K562 (cell line): ENCODE results near the gene P2RX2. TPM values are rescaled to one million over a fixed set of nuclear protein-coding genes. Genes with fewer than 3 reads are reported as not detected.
A peak's percentile ranks its signal among the peaks of the same experiment; 100 is the strongest.

Source experiments
- ATAC-seq: fragments of 200-7000 bp; cut with Tn5 transposase; 3 replicates; pipeline ENCODE4 v1.9.1; 2020; ENCODE audit warnings: moderate library complexity
- BruUV-seq: library from RNA; stranded (reverse); fragments of 400-500 nt; replicated peaks from 2 replicates; lab custom pipeline; 2021; lab: Mats Ljungman, UMichigan
- CTCF ChIA-PET: fragments of 300-600 bp; formaldehyde crosslinking; extraction: SDS; loops from one replicate; lab custom pipeline; 2021; ENCODE audit warnings: low intra/inter-chr PET ratio; lab: Yijun Ruan, JAX
- POLR2A ChIA-PET: fragments of 300-600, 350-650 bp; sonication (Branson Sonifier 250); formaldehyde crosslinking; extraction: SDS; loops from one replicate; lab custom pipeline; 2021; ENCODE audit warnings: antibody characterized with exemption, inconsistent platforms; lab: Yijun Ruan, JAX
- DNase-seq, 4 experiments: peaks; one replicate each; pipeline versions ENCODE4 v3.0.0 to v3.0.0-alpha.2; 2011 to 2018; ENCODE audit warnings: low spot score in 3 of 4, mixed read lengths in 3 of 4; ENCODE audit errors: extremely low read depth in 1 of 4
- FAIRE-seq: peaks from 2 replicates; lab custom pipeline; 2011; peaks lifted over from hg19 to GRCh38; lab: Jason Lieb, UNC
- H2AFZ ChIP-seq: 2 replicates; pipeline ENCODE4 v1.6.0; 2011; ENCODE audit warnings: low read depth, low read length, control low read depth, inconsistent platforms
- H3K27ac ChIP-seq: fragments of 200-600 bp; 3 replicates; pipeline ENCODE4 v1.8.0; 2011; ENCODE audit warnings: low read depth, mild to moderate bottlenecking, control low read depth, inconsistent platforms, low read length, moderate library complexity, mixed read lengths; ENCODE audit errors: extremely low read depth
- H3K27me3 ChIP-seq, 2 experiments: fragments of 300-600 bp in 1 of 2; 2 replicates in 1 of 2; 3 replicates in 1 of 2; pipeline versions ENCODE4 v1.6.0 to v1.8.0; 2011; ENCODE audit warnings: inconsistent platforms in 2 of 2, low read length in 2 of 2, mild to moderate bottlenecking in 1 of 2, mixed read lengths in 1 of 2, moderate library complexity in 1 of 2; ENCODE audit not compliant: control insufficient read depth in 2 of 2, insufficient read depth in 2 of 2
- H3K36me3 ChIP-seq: fragments of 300-600 bp; 3 replicates; pipeline ENCODE4 v1.8.0; 2011; ENCODE audit warnings: mild to moderate bottlenecking, low read length, inconsistent platforms; ENCODE audit not compliant: control insufficient read depth, insufficient read depth
- H3K4me1 ChIP-seq, 2 experiments: fragments of 200-600 bp in 1 of 2; replicated peaks in 1 of 2; 2 replicates in 1 of 2; 3 replicates in 1 of 2; pipeline versions ENCODE4 v1.5.1 to v1.8.0; 2011; ENCODE audit warnings: inconsistent platforms in 2 of 2, low read length in 2 of 2, mild to moderate bottlenecking in 1 of 2, mixed read lengths in 1 of 2, moderate library complexity in 1 of 2; ENCODE audit not compliant: control insufficient read depth in 2 of 2, insufficient read depth in 2 of 2
- H3K4me2 ChIP-seq: 2 replicates; pipeline ENCODE4 v1.6.1; 2011; ENCODE audit warnings: low read length, control low read depth, inconsistent platforms, mixed read lengths; ENCODE audit not compliant: insufficient read depth
- H3K4me3 ChIP-seq: fragments of 200-600 bp; sonication (generic), shearing (Covaris generic); 2 replicates; pipeline ENCODE4 v1.5.1; 2016; ENCODE audit warnings: control low read depth, inconsistent platforms
- H3K79me2 ChIP-seq: fragments of 200-600 bp; 3 replicates; pipeline ENCODE4 v1.8.0; 2011; ENCODE audit warnings: low read length, inconsistent platforms; ENCODE audit not compliant: control insufficient read depth, insufficient read depth
- H3K9ac ChIP-seq, 2 experiments: 2 replicates each; pipeline versions ENCODE4 v1.6.0 to v1.6.1; 2011; ENCODE audit warnings: low read depth in 2 of 2, low read length in 2 of 2, control low read depth in 1 of 2, inconsistent platforms in 1 of 2, mild to moderate bottlenecking in 1 of 2, mixed read lengths in 1 of 2; ENCODE audit not compliant: insufficient read depth in 1 of 2
- H3K9me1 ChIP-seq: one replicate; pipeline ENCODE4 v1.6.0; 2011; ENCODE audit warnings: inconsistent platforms, mild to moderate bottlenecking, low read length, moderate library complexity; ENCODE audit not compliant: control insufficient read depth, insufficient read depth
- H3K9me3 ChIP-seq: replicated peaks from 2 replicates; pipeline ENCODE4 v1.5.1; 2011; ENCODE audit warnings: low read depth, low read length, inconsistent platforms; ENCODE audit not compliant: control insufficient read depth, insufficient read depth
- H4K20me1 ChIP-seq: replicated peaks from 2 replicates; pipeline ENCODE4 v1.6.1; 2011; ENCODE audit warnings: low read length, inconsistent platforms, mixed read lengths; ENCODE audit not compliant: control insufficient read depth, insufficient read depth
- C11orf30 ChIP-seq: fragments of 450-650 bp; IDR thresholded peaks from 2 replicates; pipeline ENCODE4 v1.6.1; 2016; ENCODE audit warnings: low read depth, mild to moderate bottlenecking
- CHCHD3 ChIP-seq: fragments of 250-450 bp; sonication (Bioruptor Pico); IDR thresholded peaks from 2 replicates; pipeline ENCODE4 v2.1.2; 2022; ENCODE audit warnings: mild to moderate bottlenecking
- CREB1 ChIP-seq, 2 experiments: sonication (generic) in 1 of 2; formaldehyde crosslinking in 1 of 2; IDR thresholded peaks; 2 replicates each; pipeline versions ENCODE4 v1.6.1 to v1.8.0; 2012 to 2022; ENCODE audit warnings: inconsistent platforms in 1 of 2, mild to moderate bottlenecking in 1 of 2, missing genetic modification reagents in 1 of 2, moderate library complexity in 1 of 2
- ETS1 ChIP-seq: conservative IDR thresholded peaks from 2 replicates; pipeline ENCODE4 v1.6.1; 2011; ENCODE audit warnings: low read depth, mild to moderate bottlenecking, low read length; ENCODE audit not compliant: control insufficient read depth
- GTF2A2 ChIP-seq: IDR thresholded peaks from 2 replicates; pipeline ENCODE4 v1.6.1; 2016; ENCODE audit warnings: mild to moderate bottlenecking, missing genetic modification characterization, missing compliant biosample characterization
- GTF2E2 ChIP-seq: fragments of 200-800 bp; sonication (Bioruptor generic); IDR thresholded peaks from 2 replicates; pipeline ENCODE4 v1.6.1; 2016; ENCODE audit warnings: missing genetic modification characterization, missing compliant biosample characterization
- NFE2L1 ChIP-seq: fragments of 450-650 bp; IDR thresholded peaks from 2 replicates; pipeline ENCODE4 v1.6.1; 2016; ENCODE audit warnings: missing genetic modification characterization, low read depth, mild to moderate bottlenecking, missing compliant biosample characterization, moderate library complexity, borderline replicate concordance
- PATZ1 ChIP-seq: fragments of 250-450 bp; sonication (Bioruptor Pico); IDR thresholded peaks from 2 replicates; pipeline ENCODE4 v1.5.0; 2020; ENCODE audit warnings: mild to moderate bottlenecking, borderline replicate concordance
- POLR2B ChIP-seq: fragments of 450-650 bp; IDR thresholded peaks from 2 replicates; pipeline ENCODE4 v1.6.1; 2018; ENCODE audit warnings: low read depth; ENCODE audit not compliant: partially characterized antibody
- RBBP5 ChIP-seq: fragments of 200-600 bp; sonication (generic); IDR thresholded peaks from 2 replicates; pipeline ENCODE4 v1.6.1; 2012; ENCODE audit warnings: borderline replicate concordance, mild to moderate bottlenecking, low read length, control low read depth, inconsistent platforms; ENCODE audit not compliant: insufficient read depth, poor library complexity, severe bottlenecking
- ZNF263 ChIP-seq: sonication (generic); formaldehyde crosslinking; IDR thresholded peaks from 2 replicates; pipeline ENCODE4 v1.8.0; 2022; ENCODE audit warnings: mild to moderate bottlenecking, missing genetic modification reagents, borderline replicate concordance
- ZNF609 ChIP-seq: sonication (generic); formaldehyde crosslinking; IDR thresholded peaks from 2 replicates; pipeline ENCODE4 v1.8.1; 2023; ENCODE audit warnings: missing genetic modification reagents, mild to moderate bottlenecking, borderline replicate concordance
- ZNF717 ChIP-seq: fragments of 250-450 bp; sonication (Bioruptor Pico); IDR thresholded peaks from 2 replicates; pipeline ENCODE4 v1.5.0; 2021
- WGBS: fragments of 100-300 bp; shearing (Covaris generic); methylation state at CpG from one replicate; pipeline ENCODE4 v1.1.6; 2016; ENCODE audit warnings: low coverage, mixed read lengths; ENCODE audit not compliant: insufficient coverage; ENCODE audit errors: missing lambda C conversion rate; 5-methylcytosine and 5-hydroxymethylcytosine counted together
- in situ Hi-C: fragments of 300-500 bp; cut with MboI; formaldehyde crosslinking; loops from 4 replicates; pipeline ENCODE4 v1.15.0; 2018; ENCODE audit warnings: inconsistent platforms, mixed read lengths
- intact Hi-C: fragments of 100-400 bp; cut with micrococcal nuclease; formaldehyde crosslinking; loops from 2 replicates; pipeline ENCODE4 v1.14.2; 2022
- polyA plus RNA-seq, 8 experiments: library from polyadenylated mRNA; depleted of rRNA in 4 of 8; stranded (reverse) in 5 of 8; unstranded in 3 of 8; fragments of >200 nt; fragmentation: Nextera tagmentation in 2 of 8; fragmentation: Illumina TruSeq in 1 of 8; extraction: Ambion mirVana in 2 of 8; extraction: Trizol in 1 of 8; gene quantifications; 2 replicates each; pipeline versions ENCODE4 v1.2.1 to v1.2.3, GENCODE V29; 2011 to 2014; ENCODE audit warnings: inconsistent platforms in 1 of 8, missing spikeins in 1 of 8
- total RNA-seq, 7 experiments: library from RNA; depleted of rRNA in 6 of 7; stranded (reverse); fragments of >200 nt in 6 of 7; fragmentation: Illumina TruSeq in 2 of 7; extraction: Trizol in 2 of 7; gene quantifications; 2 replicates each; pipeline versions ENCODE4 v1.2.1 to v1.2.3, GENCODE V29; 2011 to 2021; ENCODE audit warnings: low replicate concordance in 1 of 7

The P2RX2 gene
- total and polyA plus RNA-seq, 9 of the 15 experiments (the other 6 are each of a cell fraction or from before 2014, with no cell fraction given) = not detected

GRCh38 chr12:132624186-132624855 lies 5.7 kb downstream of the P2RX2 start:
- in situ Hi-C loops (no loop called here), intact Hi-C loops (no loop called here)
- ChIA-PET CTCF (no interaction called here), POLR2A (interaction anchor here (0.8 to 1.0 kb wide), 2 partner anchors 10 to 12 kb away, joined by 3 read pairs; no protein-coding TSS in a partner anchor)
- 94% methylated on average over 13 of the region's 22 CpGs for WGBS
- no peaks in the 10 kb centered on the region for H3K79me2 ChIP-seq
- FAIRE-seq (no peak), ATAC-seq (no peak), DNase-seq (no peak)
- no peaks in the 10 kb centered on the region for H3K27me3 ChIP-seq
- no peak overlapping the region for H3K4me2 ChIP-seq
- H3K9ac ChIP-seq = peak overlapping the region in 1 of 2 experiments; percentile 2; a peak in 1 of 4 replicates
- TF ChIP-seq GTF2A2 (tag) = no peak
- no peak for TF ChIP-seq RBBP5
- no peak for TF ChIP-seq ETS1
- TF ChIP-seq PATZ1 (CRISPR knock-in tag) = no peak
- no peak for TF ChIP-seq CHCHD3 (CRISPR knock-in tag)
- no peak for TF ChIP-seq CREB1 (IDR thresholded peaks at IDR 0.05)
- TF ChIP-seq CREB1 (CRISPR knock-in tag; IDR thresholded peaks at IDR 0.05) = no peak
- no peak for TF ChIP-seq ZNF609 (CRISPR knock-in tag)
- TF ChIP-seq C11orf30 = no peak
- no peak for TF ChIP-seq POLR2B
- TF ChIP-seq ZNF717 (CRISPR knock-in tag) = no peak
- TF ChIP-seq ZNF263 (CRISPR knock-in tag) = no peak
- TF ChIP-seq NFE2L1 (tag) = no peak
- TF ChIP-seq GTF2E2 (tag) = no peak
- H3K27ac ChIP-seq = no peak overlapping the region
- H3K36me3 ChIP-seq = peaks cover 56% of the 10 kb centered on the region; the same call in 2 of the 3 replicates
- no peak overlapping the region for H3K4me3 ChIP-seq
- H2AFZ ChIP-seq = no peak overlapping the region
- H3K9me3 ChIP-seq = no peaks in the 10 kb centered on the region
- TSS peak; percentile 31 for BruUV-seq
- H3K9me1 ChIP-seq = no peaks in the 10 kb centered on the region
- H3K4me1 ChIP-seq = peaks cover 12 to 55% of the 10 kb centered on the region in 2 experiments; a peak in 4 of 5 replicates
- H4K20me1 ChIP-seq = 0 out of 2 replicates have a peak, but pooled peaks cover 3% of the 10 kb centered on the region
